Suprapubic skin (tissue), 3 donors: ENCODE data around the gene CFAP99.

Experiments
- EP300 ChIP-seq: sonication (generic); formaldehyde crosslinking; IDR thresholded peaks from one replicate; pipeline ENCODE4 v1.6.1; 2017; ENCODE audit warnings: antibody characterized with exemption
- POLR2A ChIP-seq, 2 donors: fragments of 450-650 bp; IDR thresholded peaks; one replicate each; pipeline ENCODE4 v1.6.1; 2017; ENCODE audit warnings: antibody characterized with exemption in 2 of 2, mild to moderate bottlenecking in 2 of 2, moderate library complexity in 2 of 2
- TF ChIP-seq, protein P1 (sequence below), 2 donors: fragments of 200-600 bp in 1 of 2; fragments of 450-650 bp in 1 of 2; sonication (generic) in 1 of 2; IDR thresholded peaks; one replicate each; pipeline ENCODE4 v1.5.1; 2016 to 2019; ENCODE audit warnings: antibody characterized with exemption in 2 of 2, mild to moderate bottlenecking in 1 of 2, moderate library complexity in 1 of 2

DNA sequence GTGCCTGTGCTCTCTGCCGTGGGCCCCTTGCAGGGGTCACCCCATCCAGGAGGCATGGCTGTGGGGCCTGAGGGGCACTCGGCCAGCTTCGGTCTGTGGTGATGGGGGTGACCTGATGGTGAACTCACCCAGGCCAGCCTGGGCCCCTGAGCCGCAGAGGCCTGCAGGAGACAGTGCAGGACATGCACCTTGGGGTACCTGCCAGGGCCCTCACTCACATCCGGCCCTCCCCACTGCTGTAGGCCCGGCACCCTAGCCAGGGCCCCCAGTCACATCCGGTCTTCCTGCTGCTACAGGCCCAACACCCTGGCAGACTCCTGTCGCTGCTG, 7.3 kb downstream of the CFAP99 start:
- TF ChIP-seq POLR2A (IDR thresholded peaks at IDR 0.05) (no peak), EP300 (no peak)
- TF ChIP-seq, protein P1, sequence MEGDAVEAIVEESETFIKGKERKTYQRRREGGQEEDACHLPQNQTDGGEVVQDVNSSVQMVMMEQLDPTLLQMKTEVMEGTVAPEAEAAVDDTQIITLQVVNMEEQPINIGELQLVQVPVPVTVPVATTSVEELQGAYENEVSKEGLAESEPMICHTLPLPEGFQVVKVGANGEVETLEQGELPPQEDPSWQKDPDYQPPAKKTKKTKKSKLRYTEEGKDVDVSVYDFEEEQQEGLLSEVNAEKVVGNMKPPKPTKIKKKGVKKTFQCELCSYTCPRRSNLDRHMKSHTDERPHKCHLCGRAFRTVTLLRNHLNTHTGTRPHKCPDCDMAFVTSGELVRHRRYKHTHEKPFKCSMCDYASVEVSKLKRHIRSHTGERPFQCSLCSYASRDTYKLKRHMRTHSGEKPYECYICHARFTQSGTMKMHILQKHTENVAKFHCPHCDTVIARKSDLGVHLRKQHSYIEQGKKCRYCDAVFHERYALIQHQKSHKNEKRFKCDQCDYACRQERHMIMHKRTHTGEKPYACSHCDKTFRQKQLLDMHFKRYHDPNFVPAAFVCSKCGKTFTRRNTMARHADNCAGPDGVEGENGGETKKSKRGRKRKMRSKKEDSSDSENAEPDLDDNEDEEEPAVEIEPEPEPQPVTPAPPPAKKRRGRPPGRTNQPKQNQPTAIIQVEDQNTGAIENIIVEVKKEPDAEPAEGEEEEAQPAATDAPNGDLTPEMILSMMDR (IDR thresholded peaks at IDR 0.05): no peak
